NCI-H82 (cell line): ENCODE data around the gene SNAPC5.
A peak's percentile ranks its signal among the peaks of the same experiment; 100 is the strongest.
"Not testable (repeated sequence)": the region's sequence is repeated elsewhere in the genome, so short reads cannot be mapped to it uniquely, and the experiment has no call there.

Experiments
- DNase-seq: peaks from one replicate; lab custom pipeline; 2025; lab: John Stamatoyannopoulos, UW

SNAPC5 gene, protein sequence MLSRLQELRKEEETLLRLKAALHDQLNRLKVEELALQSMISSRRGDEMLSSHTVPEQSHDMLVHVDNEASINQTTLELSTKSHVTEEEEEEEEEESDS

DNA sequence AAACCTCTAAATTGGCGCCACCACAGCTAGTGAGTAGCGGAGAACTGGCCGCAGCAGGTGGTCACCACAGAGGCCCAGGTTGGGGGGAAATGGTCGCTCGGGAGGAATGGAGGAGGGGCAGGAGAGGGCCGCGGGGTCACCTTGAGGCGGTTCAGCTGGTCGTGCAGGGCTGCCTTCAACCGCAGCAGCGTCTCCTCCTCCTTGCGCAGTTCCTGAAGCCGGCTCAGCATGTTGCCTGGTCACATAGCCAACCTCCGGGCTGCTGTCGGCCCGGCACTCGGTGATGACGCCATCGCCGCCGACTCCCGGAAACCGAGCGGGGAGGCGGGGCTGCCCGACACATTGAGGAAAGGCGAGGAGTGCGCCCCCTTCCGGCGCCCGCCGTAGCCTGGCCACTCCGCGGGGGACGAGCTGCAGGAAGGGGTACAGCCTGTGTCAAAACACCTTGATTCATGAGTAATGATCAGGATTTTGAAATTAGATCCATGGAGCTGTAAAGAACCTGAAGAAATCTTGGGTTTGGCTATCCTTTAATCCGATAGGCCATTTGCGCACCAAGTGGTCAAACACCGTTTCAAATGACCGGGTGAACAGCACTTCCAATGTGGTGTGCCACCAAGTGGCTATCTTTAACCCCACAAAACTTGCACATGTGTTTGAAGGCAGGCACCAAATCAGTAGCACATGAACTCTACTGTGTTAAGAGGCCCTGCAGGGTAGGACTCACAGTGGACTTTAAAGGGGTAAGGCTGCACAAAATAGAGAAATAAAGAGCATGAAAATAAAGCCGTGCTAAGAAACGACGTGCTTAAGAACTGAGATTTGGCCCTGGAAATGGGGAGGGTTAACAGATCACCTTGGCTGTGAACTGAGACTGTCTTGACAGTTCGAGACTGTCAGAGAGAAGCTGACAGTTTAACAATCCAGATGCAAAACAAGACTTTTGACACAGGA lies at the start of gene SNAPC5:
Gene SNAPC5, minus strand, starts transcription at position 261 of the 954 bp plus-strand sequence. Its CDS starts 31 bp downstream, at position 230.
- DNase-seq: peak; percentile 97

DNA sequence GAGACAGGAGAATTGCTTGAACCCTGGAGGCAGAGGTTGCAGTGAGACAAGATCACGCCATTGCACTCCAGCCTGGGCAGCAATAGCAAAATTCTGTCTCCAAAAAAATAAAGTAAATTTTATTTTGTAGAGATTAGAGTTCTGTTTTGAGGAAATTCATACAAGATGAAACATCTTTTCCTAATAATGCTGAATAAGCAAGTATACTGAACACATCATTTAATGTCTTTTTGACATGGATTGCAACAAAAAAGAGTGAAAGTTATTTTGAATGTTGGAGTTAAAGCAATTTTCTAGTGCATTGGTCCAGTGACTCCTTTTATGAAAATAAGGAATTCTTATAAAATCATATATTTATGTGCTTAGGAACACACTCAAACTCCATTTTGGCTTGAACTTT lies 47.7 kb upstream of the SNAPC5 start:
- no peak for DNase-seq

DNA sequence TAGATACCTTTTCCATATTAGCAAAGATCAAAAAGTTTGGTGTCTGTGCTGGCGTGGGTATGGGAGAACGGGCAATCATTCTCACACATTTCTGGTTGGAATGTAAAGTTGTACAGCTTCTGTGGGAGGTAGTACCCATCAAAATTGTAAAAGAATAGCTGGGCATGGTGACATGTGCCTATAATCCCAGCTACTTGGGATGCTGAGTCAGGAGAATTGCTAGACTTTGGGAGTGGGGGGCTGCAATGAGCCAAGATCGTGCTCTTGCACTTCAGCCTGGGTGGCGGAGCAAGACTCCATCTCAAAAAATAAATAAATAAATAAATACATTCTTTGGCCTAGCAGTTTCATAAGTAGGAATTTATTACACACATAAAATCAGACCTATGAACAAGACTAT lies 45.3 kb upstream of the SNAPC5 start:
- no peak for DNase-seq

DNA sequence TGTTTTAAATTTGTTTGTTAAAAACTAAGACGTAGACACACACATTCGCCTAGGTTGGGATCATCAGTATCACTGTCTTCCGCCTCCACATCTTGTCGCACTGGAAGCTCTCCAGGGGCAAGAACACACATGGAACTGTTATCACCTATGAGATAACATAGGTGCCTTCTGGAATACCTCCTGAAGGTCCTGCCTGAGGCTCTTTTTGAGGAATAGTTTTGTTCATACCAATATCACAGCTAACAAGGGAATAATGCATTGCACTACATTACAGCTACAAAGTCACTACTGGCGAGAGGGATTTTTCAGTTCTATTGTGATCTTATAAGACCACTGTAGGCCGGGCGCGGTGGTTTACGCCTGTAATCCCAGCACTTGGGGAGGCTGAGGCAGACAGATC lies 37.5 kb upstream of the SNAPC5 start:
- DNase-seq: no peak

DNA sequence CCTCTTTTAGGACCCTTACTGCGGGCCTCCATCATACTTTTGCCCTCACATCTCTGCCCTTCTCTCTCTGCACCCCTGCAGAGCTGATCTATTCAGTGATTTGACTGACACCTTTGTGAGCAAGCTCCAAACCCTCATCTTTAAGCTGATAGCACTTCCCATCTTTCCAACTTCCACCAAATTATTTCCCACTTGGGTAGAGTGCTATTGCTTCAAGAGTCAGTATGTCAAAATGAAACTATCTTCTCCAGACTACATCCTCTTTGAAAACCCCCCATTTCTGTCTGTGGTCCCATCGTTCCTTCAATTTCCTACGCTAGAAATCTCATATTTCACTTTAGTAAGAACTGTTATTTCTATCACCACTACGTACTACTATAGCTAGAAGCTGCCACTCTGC lies 27.3 kb upstream of the SNAPC5 start:
- no peak for DNase-seq

DNA sequence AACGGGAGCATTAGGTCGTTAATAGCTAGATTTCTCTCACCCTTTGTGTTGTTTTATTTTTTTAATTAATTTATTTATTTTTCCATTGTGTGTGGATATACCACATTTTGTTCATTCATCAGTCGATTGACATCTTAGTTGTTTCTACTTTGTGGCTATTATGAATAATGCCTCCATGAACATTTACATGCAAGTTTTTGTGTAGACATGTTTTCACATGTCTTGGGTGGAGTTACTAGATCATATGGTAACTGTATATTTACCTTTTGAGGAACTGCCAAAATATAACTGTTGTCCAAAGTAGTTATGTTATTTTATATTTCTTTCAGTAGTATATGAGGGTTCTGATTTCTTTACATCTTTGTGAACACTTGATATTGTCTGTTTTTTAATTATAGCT lies 26.4 kb upstream of the SNAPC5 start:
- DNase-seq: no peak

DNA sequence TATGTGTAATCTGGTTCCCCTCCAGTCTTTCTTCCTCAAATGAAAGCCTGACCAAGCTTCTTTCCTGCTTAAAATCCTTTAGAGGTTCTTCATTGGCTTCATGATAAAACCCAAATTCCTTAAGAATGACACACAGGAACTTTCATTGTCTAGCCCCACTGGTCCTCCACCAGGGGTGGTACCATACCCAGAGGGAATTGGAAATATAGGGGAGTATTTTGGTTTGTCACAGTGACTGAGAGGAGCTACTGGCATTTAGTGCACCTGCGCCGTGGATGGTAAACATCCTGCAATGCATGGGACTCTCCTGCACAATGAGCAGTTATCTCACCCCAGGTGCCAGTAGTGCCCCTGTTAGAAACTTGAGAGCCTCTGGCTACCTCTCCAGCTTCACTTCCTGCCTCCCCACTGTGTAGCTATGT lies 18.4 kb upstream of the SNAPC5 start:
- no peak for DNase-seq

DNA sequence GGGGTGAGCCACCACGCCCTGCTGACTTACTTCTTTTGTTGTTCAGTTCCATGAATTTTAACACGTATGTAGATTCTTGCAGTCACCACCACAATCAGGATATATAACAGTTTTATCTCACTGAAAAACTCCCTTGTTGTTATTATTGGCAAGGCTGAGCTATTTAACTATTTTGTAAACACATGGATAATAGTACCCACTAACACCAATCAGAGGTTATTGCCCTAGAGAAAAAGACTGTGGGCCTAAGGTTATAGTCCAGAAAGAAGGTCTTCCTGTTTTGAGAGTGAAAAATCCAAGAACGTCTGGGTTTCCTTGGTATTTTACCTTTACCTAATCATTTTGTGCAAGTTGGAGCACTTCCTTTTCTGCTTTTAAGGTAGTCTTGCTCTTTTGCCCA lies 17.0 kb upstream of the SNAPC5 start:
- DNase-seq: no peak

DNA sequence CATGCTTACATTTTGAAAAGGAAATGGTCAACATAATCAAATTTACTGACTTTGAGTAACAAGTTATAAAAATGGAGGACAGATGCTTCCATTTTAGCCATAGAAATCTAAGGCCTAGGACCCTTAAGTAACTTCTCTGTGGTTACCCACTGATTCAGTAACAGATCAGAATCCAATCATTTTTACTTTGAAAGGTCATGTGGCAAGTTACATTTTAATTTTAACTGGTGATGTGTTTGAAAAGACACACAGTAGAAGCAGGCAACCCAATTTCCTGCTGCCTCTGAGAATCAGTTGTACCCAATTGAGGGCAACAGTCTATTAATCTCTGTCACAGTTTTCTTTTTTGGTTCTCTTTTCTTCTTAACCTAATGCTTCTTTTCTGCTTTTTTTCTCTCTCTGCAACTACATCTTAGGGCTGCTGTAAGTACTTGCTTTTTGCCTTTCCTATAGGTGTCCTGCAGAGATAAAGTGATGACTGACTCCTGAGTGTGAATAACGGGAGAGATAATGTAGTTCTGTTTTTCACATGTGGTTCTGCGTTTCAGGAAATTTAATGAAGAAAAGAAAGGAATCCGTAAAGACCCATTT lies 10.8 kb upstream of the SNAPC5 start:
- no peak for DNase-seq

DNA sequence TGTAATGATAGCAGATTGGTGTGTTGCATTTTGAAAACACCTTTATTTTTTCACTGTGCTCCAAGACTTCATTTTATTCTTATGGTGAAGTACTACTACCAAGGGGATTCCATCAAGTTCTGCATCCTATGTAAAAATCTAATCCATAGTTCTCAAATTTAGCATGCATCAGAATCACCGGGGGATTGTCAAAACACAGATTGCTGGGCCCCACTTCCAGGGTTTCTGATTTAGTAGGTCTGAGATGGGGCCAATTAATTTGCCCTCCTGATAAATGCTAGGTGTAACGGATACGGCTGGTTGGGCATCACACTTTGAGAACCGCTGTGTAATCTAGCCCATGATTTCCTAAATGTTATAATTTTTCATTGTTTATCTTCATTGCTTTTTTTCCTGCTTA lies 8.3 kb upstream of the SNAPC5 start:
- DNase-seq: peak; percentile 41

DNA sequence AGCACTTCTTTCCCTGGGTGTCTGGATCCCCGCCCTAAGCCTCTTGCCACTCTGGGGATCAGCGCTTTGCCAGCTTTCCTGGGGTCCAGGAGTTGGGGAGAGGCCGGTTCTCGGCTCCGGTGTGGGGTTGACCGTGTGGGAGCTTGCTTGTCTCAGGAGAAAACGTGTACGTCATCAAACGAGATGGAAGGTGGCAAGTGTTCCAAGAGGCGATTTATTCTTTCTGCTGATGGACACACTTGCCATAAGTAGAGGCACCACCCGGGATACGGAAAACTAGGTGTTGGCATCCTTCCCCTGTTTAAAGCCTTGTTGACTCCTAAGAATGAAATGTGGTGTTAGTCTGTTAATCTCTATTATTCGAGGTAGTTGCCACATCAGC lies 7.9 kb upstream of the SNAPC5 start:
- no peak for DNase-seq

DNA sequence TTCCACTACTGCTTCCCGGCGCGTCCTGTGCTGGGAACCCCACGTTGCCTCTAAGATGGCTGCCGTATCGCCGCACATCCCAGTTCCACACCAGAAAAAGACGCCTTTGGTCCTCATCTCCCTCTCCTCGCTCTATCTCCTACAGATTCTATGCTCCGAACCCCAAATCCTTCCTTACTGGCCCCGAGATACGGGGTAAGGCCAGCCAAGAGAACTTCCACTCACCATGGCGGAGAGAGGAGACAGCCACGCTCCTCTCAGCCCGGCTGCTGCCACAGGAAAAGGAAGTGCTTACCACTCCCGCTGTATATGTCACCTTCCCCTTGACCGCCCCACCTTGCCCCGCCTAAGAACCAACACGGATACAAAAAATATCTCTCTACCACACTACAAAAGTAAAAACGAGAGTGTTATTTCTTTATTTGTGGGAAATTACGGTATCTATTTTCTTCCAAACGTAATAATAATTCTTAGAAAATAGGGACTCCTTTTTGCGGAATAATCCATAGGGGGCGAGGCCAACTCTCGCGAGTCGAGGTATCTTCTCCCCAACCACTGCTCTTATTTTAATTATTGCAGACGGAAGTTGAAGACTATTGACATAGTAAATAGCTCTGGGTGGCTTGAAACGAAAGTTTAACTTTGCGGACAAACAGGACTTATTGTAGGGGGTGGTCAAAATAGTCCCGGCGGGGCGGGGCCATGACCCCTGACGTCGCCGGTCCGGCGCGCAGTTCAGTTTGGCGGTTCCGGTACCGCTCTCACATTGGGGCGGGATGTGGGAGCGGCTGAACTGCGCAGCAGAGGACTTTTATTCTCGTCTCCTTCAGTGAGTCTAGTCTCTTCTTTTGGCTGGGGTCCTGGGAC lies 7.2 kb upstream of the SNAPC5 start, which contains the start of the genes RPL4 and ZWILCH:
Gene RPL4, minus strand, starts transcription at position 293 of the 867 bp plus-strand sequence. Its CDS starts 65 bp downstream, at position 228.
Gene ZWILCH, plus strand, starts transcription at position 764 of the 867 bp plus-strand sequence. Its CDS starts 13 bp downstream, at position 777.
- DNase-seq: peak; percentile 84

DNA sequence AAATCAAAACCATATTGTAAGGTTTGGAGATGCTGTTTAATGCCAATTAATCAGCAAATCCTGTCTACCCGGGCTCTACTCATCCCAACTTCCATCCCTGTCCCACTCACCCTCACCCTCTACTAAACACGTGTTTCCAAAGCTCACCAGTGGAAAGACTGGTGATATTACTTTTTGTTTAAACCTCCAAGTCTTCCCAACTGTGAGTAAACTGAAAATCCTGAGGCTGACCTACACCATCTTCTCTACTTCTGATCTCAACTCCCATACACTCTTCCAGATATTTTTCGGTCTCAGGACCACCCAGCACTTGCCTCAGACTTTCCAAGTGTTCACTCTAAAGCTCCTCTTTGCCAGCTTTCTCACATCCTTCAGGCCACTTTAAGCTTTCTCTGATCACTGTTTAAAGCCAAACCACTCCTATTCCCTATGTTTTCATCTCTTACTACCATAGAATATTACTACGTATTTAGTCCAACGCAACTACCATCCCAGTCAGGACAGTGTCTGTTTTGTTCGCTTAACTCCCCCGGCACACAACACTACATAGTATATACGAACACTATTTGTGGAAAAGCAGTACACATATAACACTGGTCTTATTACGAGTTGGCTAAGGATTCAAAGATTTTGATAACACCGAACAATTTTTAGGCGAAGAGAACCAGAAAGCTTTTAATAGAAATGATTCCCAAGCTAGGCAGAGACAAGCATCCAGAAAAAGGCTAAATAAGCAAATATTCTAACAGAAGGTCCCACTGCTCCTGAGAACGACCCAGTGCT lies 6.4 kb upstream of the SNAPC5 start:
- peak; percentile 45 for DNase-seq

DNA sequence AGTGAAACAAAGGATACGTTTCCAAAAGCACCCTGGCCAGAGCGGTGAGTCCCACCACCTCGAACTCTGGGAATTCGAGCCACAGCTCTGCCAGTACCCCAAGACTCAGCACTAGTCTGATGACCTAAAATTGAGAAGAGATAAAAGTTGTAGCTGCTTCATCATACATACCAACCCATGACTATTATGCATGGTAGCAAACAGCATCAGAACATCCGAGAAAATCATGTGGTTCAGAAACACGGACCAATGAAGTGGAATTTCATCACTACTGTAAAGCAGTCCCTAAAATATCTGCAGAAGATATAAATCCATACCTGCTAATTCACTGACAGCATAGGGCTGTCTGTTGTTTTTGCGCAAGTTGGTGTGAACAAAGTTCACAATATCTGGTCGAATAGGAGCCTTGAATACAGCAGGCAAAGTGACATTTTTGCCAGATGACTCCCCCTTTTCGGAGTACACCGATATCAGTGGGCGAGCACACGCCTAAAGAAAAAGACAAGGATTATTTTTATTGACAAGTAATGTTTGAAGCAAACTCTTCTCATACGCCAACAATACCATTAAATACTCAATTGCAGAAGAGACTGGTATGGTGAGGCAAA lies 5.6 kb upstream of the SNAPC5 start:
- DNase-seq: not testable (repeated sequence)

DNA sequence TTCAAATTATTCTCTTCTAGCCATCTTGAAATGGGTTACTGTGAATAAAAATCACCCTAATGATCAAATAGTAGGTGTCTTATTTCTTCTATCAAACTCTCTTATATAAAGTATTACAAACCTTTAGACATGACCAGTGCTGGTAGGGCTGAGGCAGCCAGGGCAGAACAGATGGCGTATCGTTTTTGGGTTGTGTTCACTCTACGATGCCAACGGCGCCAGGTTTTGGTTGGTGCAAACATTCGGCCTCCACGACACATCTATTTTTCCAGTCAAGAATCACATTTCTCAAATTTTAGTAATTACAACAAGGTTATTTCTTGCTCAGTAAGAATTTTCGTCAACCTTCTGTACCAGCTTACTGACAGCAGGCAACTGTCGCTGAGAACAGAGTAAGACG lies 4.9 kb upstream of the SNAPC5 start:
- DNase-seq: no peak

DNA sequence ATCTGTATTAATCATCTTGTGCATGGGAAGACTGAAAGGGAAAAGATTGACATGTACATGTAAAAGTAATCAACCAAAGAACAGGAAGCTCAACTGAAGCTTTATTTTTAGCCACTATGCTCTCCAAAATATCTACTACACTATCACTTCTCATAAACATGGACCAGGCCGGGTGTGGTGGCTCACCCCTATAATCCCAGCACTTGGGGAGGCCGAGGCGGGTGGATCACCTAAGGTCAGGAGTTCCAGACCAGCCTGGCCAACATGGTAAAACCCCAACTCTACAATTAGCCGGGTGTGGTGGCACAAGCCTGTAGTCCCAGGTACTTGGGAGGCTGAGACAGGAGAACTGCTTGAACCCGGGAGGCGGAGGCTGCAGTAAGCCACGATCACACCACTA lies 2.8 kb upstream of the SNAPC5 start:
- not testable (repeated sequence) for DNase-seq

DNA sequence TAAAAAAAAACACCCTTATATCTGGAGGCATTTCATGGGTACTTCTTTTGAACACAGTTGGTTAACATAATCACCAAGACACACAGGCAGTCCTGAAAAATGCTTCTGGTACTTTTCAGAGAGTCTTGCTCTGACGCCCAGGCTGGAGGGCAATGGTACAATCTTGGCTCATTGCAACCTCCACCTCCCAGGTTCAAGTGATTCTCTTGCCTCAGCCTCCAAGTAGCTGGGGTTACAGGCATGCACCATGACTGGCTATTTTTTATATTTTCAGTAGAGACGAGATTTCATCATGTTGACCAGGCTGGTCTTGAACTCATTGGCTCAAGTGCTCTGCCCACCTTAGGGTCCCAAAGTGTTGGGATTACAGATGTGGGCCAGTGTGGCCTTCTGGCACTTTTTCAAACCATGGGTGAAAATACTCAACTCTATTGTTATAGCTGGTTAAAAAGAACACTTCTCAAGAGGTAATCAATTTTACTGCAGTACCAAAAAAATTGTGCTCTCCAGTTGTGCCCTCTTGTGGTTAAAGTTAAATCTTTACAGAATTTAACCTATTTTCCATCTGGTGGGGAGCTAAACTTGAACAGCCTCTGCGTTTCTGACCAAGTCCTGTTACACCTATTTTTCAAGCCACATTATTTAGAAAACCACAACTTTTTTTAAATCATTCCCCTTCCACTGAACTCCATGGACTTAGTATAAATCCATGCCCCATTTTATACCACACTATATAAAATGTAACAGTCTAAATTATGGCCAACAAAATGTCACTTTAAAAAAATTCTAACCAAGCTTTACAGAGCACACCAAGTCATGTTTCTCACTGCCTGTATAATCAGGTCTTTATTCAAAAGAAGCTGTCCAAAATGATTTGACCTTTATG lies 1.2 kb upstream of the SNAPC5 start:
- DNase-seq: peak; percentile 58

DNA sequence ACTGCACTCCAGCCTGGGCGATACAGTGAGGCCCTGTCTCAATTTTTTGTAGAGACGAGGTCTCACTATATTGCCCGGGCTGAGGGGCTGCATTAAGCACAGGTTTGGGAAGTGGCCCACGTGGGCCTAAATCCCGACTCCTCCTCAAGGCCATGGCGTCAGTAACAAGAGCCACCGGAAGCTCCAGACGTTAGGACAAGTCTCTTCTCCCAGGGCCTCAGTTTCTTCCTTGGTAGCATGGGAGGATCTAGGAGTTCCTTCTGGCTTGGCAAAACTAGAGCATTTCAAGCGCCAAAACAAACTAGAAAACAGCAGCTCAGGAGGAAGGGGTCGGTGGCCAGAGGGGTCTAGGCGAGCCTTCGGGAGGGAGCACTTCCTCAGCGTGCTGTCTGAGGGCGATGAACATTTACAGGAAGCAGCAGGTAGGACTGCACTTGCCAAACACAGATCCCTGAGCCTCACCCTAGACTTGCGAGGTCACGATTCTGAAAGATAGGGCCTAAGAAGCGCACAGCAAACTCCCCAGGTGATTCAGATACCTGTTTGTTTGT lies 536 bp downstream of the SNAPC5 start:
- DNase-seq: peak; percentile 54

DNA sequence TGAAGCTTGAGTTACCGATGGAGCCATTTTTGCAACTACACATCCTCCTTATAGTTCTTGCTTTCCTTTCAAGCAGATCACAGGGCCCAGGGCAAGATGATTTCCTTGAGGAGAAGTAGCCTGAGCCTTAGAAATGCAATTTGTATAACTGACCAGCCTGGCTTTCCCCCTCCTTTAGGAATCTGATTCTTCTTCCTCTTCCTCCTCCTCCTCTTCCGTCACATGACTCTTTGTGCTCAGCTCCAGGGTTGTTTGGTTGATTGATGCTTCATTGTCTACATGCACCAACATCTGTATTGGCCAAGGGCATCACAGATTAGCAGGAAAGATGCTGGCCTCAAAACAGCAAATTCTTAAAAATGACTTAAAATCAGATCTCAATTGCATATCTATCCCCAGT lies 3.3 kb downstream of the SNAPC5 start:
- DNase-seq: no peak
